Cardiac septum (tissue), 1 donor: ENCODE measurements around the gene SLC13A4. TPM values are rescaled to one million over a fixed set of nuclear protein-coding genes. Genes with fewer than 3 reads are reported as not detected.
A peak's percentile ranks its signal among the peaks of the same experiment; 100 is the strongest.
"Not testable (repeated sequence)": the region's sequence is repeated elsewhere in the genome, so short reads cannot be mapped to it uniquely, and the experiment has no call there.

Experiments
- DNase-seq: peaks from one replicate; pipeline ENCODE4 v3.0.0-alpha.2; 2020; ENCODE audit warnings: low spot score
- intact Hi-C: fragments of 100-400 bp; cut with DNase I; formaldehyde crosslinking; loops from one replicate; pipeline ENCODE4 v1.14.0; 2022
- total RNA-seq: library from RNA; stranded (reverse); fragmentation: NEBNext Ultra II Directional; extraction: Animal tissue kit (Norgen Biotek cat#: 25700); gene quantifications from one replicate; pipeline ENCODE4 v1.2.1, GENCODE V29; 2021
- donor health status: DM: no; HTN: no; CAD: no.

The SLC13A4 gene
- total RNA-seq, 1 donor from 2014 or later, result 1.0 TPM

- intact Hi-C loops, result no loop called here
- no peak for DNase-seq
These were observed 21.0 kb downstream of the SLC13A4 start for GRCh38 chr7:135706858-135707569.

DNA sequence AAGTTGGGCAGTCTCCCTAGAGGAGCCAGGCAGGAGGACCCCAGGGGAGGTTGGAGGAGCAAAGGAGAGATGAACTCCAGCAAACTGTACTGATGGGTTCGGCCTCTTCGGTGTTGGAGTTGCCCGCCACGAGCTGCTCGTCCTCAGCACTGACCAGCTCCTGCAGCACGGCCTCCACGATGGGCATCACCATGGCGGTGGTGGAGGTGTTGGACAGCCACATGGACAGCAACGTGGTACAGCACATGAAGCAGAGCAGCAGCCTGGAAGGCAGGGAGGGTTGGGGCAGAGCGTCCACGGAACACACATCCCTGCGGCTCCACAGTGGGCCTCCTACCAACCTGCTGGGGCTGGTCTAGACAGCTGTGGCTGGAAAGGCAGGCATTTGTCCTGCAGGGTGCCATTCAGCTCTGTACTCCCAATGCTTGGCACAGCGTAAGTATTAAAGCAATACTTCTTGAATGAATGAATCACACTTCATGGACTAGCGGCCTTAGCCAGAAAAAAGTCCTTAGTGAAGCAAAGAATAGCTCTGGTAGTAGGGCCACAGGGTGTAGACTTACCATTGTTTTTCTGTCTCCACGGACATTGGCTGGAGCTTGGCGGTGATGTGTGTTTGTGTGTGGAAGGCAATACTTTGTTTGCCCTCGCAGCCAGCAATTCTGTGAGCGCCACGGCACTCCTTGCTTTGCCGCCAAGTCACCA, 21.8 kb downstream of the SLC13A4 start:
- intact Hi-C loops, result no loop called here
- no peak for DNase-seq

GRCh38 chr7:135704698-135705097, 23.3 kb downstream of the SLC13A4 start:
- intact Hi-C loops, result no loop called here
- DNase-seq, result peak; percentile 4

DNA sequence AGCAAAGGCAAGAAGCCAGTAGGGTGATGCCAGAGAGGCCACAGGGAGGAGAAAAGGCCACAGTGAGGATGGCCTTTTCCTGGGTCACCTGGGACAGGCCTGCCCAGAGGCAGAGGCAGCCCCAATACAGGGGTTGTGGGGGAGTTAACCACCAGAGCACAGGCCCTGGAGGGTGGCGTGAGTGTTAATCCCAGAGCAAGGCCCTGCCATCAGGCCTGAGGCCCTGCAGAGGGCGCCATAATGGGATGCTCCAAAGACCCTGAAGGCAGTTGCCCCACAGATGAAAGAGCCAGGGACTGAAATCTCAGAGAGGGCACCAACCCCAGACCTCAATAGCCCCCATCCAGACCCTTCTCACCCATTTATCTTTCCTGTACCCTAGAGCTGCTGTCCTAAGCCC, 23.9 kb downstream of the SLC13A4 start:
- intact Hi-C loops, result no loop called here
- DNase-seq, result no peak

- intact Hi-C loops, result no loop called here
- DNase-seq, result no peak
These were observed 30.5 kb downstream of the SLC13A4 start for GRCh38 chr7:135697276-135698049.

GRCh38 chr7:135693558-135693957, 34.4 kb downstream of the SLC13A4 start:
- intact Hi-C loops, result no loop called here
- DNase-seq, result no peak

DNA sequence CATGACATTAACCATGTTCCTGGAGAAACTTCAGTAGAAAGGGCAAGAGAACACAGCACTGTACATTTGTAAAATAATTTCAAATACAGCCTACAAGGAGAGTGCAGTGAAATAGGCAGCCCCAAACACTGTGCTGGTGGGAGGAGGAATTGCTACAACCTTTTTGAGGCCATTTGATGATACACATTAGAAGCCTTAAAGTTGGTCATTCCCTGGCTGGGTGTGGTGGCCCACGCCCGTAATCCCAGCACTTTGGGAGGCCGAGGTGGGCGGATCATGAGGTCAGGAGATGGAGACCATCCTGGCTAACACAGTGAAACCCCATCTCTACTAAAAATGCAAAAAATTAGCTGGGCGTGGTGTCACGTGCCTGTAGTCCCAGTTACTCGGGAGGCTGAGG, 35.4 kb downstream of the SLC13A4 start:
- DNase-seq, intact Hi-C loops: not testable (repeated sequence)

- intact Hi-C loops, result no loop called here
- DNase-seq, result no peak
These were observed 35.9 kb downstream of the SLC13A4 start for GRCh38 chr7:135692055-135692454.

- no peak for DNase-seq
- intact Hi-C loops, result no loop called here
These were observed 37.4 kb downstream of the SLC13A4 start for GRCh38 chr7:135690566-135690965.

GRCh38 chr7:135687466-135687865, 40.5 kb downstream of the SLC13A4 start:
- intact Hi-C loops, result no loop called here
- DNase-seq, result no peak

DNA sequence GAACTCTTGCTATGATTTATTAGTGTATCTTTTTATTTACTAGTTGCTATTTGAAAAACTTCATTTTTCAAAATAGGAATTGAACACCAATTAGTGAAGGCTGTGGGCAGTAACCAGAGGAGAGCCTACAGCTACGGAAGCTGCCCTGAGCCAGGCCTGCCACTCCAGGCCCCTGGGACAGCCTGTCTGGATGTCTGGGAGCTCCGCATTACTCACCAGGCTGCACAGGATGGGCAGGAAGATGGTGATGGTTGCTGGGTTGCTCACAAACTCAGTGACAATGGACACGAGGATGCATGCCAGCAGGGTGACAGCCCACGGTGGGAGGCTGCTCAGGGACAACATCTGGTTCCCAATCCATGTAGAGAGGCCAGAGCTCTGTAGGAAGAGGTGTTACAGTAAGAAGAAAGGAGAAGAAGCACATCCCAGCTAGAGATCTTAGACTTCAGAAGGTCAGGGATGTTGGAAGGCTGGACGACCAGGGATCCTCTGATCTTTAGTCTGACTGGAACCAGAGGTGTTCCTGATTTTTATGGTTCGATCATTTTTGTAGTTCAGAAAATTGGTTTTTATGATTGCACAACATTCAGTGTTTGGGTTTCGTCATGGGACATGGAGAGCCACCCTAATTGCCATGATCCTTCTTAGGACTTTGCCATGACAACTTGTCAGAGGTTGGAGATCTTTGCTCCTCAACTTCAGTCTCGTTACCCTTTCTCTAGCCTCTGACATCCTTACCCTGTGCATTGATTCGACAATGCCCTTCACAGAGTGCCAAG, 42.5 kb downstream of the SLC13A4 start:
- no peak for DNase-seq
- intact Hi-C loops, result no loop called here

- DNase-seq, result no peak
- intact Hi-C loops, result no loop called here
These were observed 43.3 kb downstream of the SLC13A4 start for GRCh38 chr7:135684699-135685098.

GRCh38 chr7:135684136-135684535, 43.9 kb downstream of the SLC13A4 start:
- intact Hi-C loops, result no loop called here
- DNase-seq, result peak; percentile 55

- DNase-seq, result no peak
- intact Hi-C loops, result no loop called here
These were observed 44.4 kb downstream of the SLC13A4 start for GRCh38 chr7:135683609-135684008.

GRCh38 chr7:135682191-135682590, 45.8 kb downstream of the SLC13A4 start:
- intact Hi-C loops, result no loop called here
- DNase-seq, result no peak

GRCh38 chr7:135681762-135682161, 46.2 kb downstream of the SLC13A4 start:
- intact Hi-C loops, result no loop called here
- no peak for DNase-seq

DNA sequence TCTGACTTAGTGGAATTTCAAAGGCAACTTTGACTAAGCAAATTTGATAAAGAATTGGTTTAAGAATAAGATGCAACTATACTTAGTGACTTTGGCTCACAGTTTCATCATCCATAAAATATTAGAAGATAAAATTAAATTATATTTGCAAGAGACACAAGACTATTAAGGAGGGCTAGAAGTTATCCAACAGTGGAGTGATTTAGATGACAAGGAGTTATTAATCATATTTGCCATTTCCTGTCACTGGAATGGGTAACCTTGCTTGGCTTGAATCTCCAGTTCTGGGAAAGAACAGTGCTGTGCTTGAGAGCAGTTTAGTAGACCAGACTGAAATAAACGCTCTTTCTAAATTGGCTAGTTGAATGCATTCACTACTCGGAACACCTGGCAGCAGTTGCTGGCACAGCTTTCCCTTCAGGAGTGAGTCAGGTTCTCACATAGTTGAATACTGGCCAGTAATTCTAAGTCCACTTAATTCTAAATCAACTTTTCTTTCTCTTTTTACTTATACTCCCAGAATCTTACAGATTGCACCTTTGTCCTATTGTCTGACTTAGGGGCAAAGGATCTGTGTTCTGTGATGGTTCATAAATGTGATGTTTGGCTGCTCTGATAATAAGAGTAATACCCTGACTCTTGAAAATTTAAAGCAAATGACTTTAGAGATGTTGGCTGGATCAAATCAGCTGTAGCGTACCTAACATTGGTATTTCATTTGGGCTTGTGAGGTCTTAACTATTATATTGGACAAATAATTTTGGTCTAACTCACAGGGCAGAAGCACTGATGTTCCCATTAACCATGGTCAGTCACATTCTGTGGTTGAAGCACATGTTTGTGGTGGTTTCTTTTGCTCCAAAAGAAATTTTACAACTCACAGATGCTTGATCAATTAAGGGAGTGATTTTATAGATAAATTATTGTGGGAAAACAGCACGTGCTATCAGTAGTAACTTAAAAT, 49.1 kb downstream of the SLC13A4 start:
- DNase-seq, result no peak
- intact Hi-C loops, result no loop called here

DNA sequence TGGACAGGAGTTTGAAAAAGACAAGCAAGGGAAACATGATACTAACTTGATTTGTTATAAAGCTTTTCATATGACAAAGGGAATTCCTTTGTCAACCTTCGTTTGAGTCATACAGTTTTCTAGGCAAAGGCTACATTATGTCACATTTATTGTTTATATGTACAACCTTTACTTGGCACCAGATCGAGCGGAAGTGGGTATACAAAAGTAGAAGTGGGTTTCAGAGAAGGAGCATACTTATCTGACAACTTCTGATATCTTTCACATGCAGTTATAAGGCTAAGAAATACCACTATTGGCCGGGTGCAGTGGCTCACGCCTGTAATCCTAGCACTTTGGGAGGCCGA, 54.7 kb downstream of the SLC13A4 start:
- intact Hi-C loops, result loop anchor here (2.0 to 5.0 kb wide), 3 partner anchors 74 to 334 kb away; partner anchors contain the start of gene FAM180A
- DNase-seq, result no peak
